Subcutaneous abdominal adipose tissue (tissue), 5 donors: Measurements from ENCODE around the gene CXCL12.

Experiments
- H3K27ac ChIP-seq: one replicate; pipeline ENCODE4 v1.7.0; 2013; ENCODE audit warnings: low read depth, mild to moderate bottlenecking, inconsistent platforms, low read length, moderate library complexity
- H3K27me3 ChIP-seq, 5 donors: one replicate each; pipeline ENCODE4 v1.7.0; 2013; ENCODE audit warnings: low read length in 5 of 5, inconsistent platforms in 1 of 5; ENCODE audit not compliant: control insufficient read depth in 5 of 5, insufficient read depth in 4 of 5
- H3K36me3 ChIP-seq, 5 donors: one replicate each; pipeline ENCODE4 v1.7.0; 2013; ENCODE audit warnings: low read length in 5 of 5; ENCODE audit not compliant: control insufficient read depth in 5 of 5, insufficient read depth in 5 of 5
- H3K4me1 ChIP-seq, 5 donors: one replicate each; pipeline ENCODE4 v1.7.0; 2013; ENCODE audit warnings: low read length in 5 of 5, mild to moderate bottlenecking in 3 of 5, moderate library complexity in 1 of 5; ENCODE audit not compliant: control insufficient read depth in 5 of 5, insufficient read depth in 5 of 5
- H3K4me3 ChIP-seq, 5 donors: one replicate each; pipeline ENCODE4 v1.7.0; 2013; ENCODE audit warnings: low read length in 5 of 5, low read depth in 1 of 5
- H3K9ac ChIP-seq, 5 donors: one replicate each; pipeline ENCODE4 v1.7.0; 2013; ENCODE audit warnings: low read length in 5 of 5, mild to moderate bottlenecking in 4 of 5, moderate library complexity in 3 of 5
- H3K9me3 ChIP-seq, 5 donors: one replicate each; pipeline ENCODE4 v1.7.0; 2013; ENCODE audit warnings: low read length in 5 of 5; ENCODE audit not compliant: control insufficient read depth in 5 of 5
- donor health status: healthy.
- donor health status: healthy.
- donor health status: healthy.
- donor health status: healthy.
- donor health status: healthy.

Gene CXCL12

GRCh38 chr10:44385026-44385695 is at the start of gene CXCL12:
Gene CXCL12 (minus strand): TSS chr10:44385097. CDS start chr10:44385005, 92 bp downstream.
- peak within 1 kb of the TSS; percentile 35 for H3K27ac ChIP-seq
- H3K9ac ChIP-seq: peak within 1 kb of the TSS in 3 of 5 donors; percentile 51 to 64 (median 54)

GRCh38 chr10:44427479-44427878 is 42.6 kb upstream of the CXCL12 start:
- H3K9me3 ChIP-seq: peaks cover 0 to 3% (median 1%) of the 10 kb centered on the region in 5 donors
- no peak overlapping the region for H3K27ac ChIP-seq
- no peak overlapping the region for H3K4me3 ChIP-seq
- H3K36me3 ChIP-seq: no peaks in the 10 kb centered on the region
- no peak overlapping the region for H3K9ac ChIP-seq
- H3K27me3 ChIP-seq: peaks cover 0 to 3% (median 0%) of the 10 kb centered on the region in 5 donors
- H3K4me1 ChIP-seq: no peaks in the 10 kb centered on the region

More at GRCh38 chr10:44385026-44385695, at the start of gene CXCL12:
- H3K4me1 ChIP-seq: peaks cover 2 to 60% (median 49%) of the 10 kb centered on the region in 5 donors
- peaks cover 0 to 20% (median 7%) of the 10 kb centered on the region in 5 donors for H3K27me3 ChIP-seq
- peak within 1 kb of the TSS; percentile 72 to 92 (median 83) for H3K4me3 ChIP-seq
- peaks cover 0 to 6% (median 5%) of the 10 kb centered on the region in 5 donors for H3K36me3 ChIP-seq
- H3K9me3 ChIP-seq: no peaks in the 10 kb centered on the region

- H3K9me3 ChIP-seq: peaks cover 0 to 3% (median 0%) of the 10 kb centered on the region in 5 donors
These were observed 42.1 kb upstream of the CXCL12 start for GRCh38 chr10:44427037-44427436.

GRCh38 chr10:44426247-44427034 is 41.5 kb upstream of the CXCL12 start:
- Histone ChIP-seq H3K27ac (no peak overlapping the region), H3K9ac (no peak overlapping the region), H3K36me3 (no peaks in the 10 kb centered on the region), H3K4me3 (no peak overlapping the region), H3K27me3 (peaks cover 0 to 3% (median 0%) of the 10 kb centered on the region in 5 donors), H3K9me3 (peaks cover 0 to 3% (median 0%) of the 10 kb centered on the region in 5 donors), H3K4me1 (no peaks in the 10 kb centered on the region)

More at GRCh38 chr10:44427037-44427436, 42.1 kb upstream of the CXCL12 start:
- Histone ChIP-seq H3K27me3 (peaks cover 0 to 3% (median 0%) of the 10 kb centered on the region in 5 donors), H3K9ac (no peak overlapping the region), H3K27ac (no peak overlapping the region), H3K36me3 (no peaks in the 10 kb centered on the region), H3K4me1 (no peaks in the 10 kb centered on the region), H3K4me3 (no peak overlapping the region)

- Histone ChIP-seq H3K9ac (no peak overlapping the region), H3K27me3 (peaks cover 0 to 3% (median 0%) of the 10 kb centered on the region in 5 donors), H3K4me3 (no peak overlapping the region), H3K9me3 (peaks cover 0 to 3% (median 0%) of the 10 kb centered on the region in 5 donors), H3K27ac (no peak overlapping the region), H3K36me3 (no peaks in the 10 kb centered on the region), H3K4me1 (no peaks in the 10 kb centered on the region)
These were observed 40.6 kb upstream of the CXCL12 start for GRCh38 chr10:44425466-44425865.

- H3K4me3 ChIP-seq: no peak overlapping the region
- peaks cover 0 to 3% (median 0%) of the 10 kb centered on the region in 5 donors for H3K9me3 ChIP-seq
- H3K4me1 ChIP-seq: peaks cover 0 to 3% (median 0%) of the 10 kb centered on the region in 5 donors
- no peak overlapping the region for H3K9ac ChIP-seq
- H3K27me3 ChIP-seq: peaks cover 0 to 3% (median 0%) of the 10 kb centered on the region in 5 donors
- no peaks in the 10 kb centered on the region for H3K36me3 ChIP-seq
- H3K27ac ChIP-seq: no peak overlapping the region
These were observed 40.1 kb upstream of the CXCL12 start for GRCh38 chr10:44424957-44425356.

GRCh38 chr10:44424298-44424697 is 39.4 kb upstream of the CXCL12 start:
- Histone ChIP-seq H3K4me1 (peaks cover 0 to 3% (median 0%) of the 10 kb centered on the region in 5 donors), H3K27ac (no peak overlapping the region), H3K9me3 (no peaks in the 10 kb centered on the region), H3K9ac (no peak overlapping the region), H3K36me3 (no peaks in the 10 kb centered on the region), H3K27me3 (peaks cover 0 to 3% (median 0%) of the 10 kb centered on the region in 5 donors), H3K4me3 (no peak overlapping the region)

- Histone ChIP-seq H3K4me1 (peaks cover 0 to 3% (median 0%) of the 10 kb centered on the region in 5 donors), H3K9ac (no peak overlapping the region), H3K9me3 (no peaks in the 10 kb centered on the region), H3K27me3 (peaks cover 0 to 3% (median 0%) of the 10 kb centered on the region in 5 donors), H3K4me3 (no peak overlapping the region), H3K27ac (no peak overlapping the region), H3K36me3 (no peaks in the 10 kb centered on the region)
These were observed 37.7 kb upstream of the CXCL12 start for GRCh38 chr10:44422570-44423101.

- Histone ChIP-seq H3K27ac (no peak overlapping the region), H3K9ac (no peak overlapping the region), H3K27me3 (peaks cover 0 to 3% (median 0%) of the 10 kb centered on the region in 5 donors), H3K4me1 (peaks cover 0 to 5% (median 2%) of the 10 kb centered on the region in 5 donors), H3K9me3 (no peaks in the 10 kb centered on the region), H3K36me3 (no peaks in the 10 kb centered on the region), H3K4me3 (no peak overlapping the region)
These were observed 37.3 kb upstream of the CXCL12 start for GRCh38 chr10:44422153-44422552.
